ENCODE measurements around the gene MTCH2. TPM values are rescaled to one million over a fixed set of nuclear protein-coding genes. Genes with fewer than 3 reads are reported as not detected.

MTCH2 gene
- total and polyA plus RNA-seq, 3 donors from 2014 or later: 71.1 to 396 (median 98.8) TPM

- H3K4me1 ChIP-seq: peaks cover 4% of the 10 kb centered on the region
- H3K27ac ChIP-seq: no peak overlapping the region
- H3K27me3 ChIP-seq: no peaks in the 10 kb centered on the region
- H3K9me3 ChIP-seq: no peaks in the 10 kb centered on the region
- H3K36me3 ChIP-seq (ENCODE audit: low read depth, missing control alignments): no peaks in the 10 kb centered on the region
- TF ChIP-seq POLR2A (IDR thresholded peaks at IDR 0.05) (no peak), CTCF (IDR thresholded peaks at IDR 0.05) (no peak)
- WGBS, 2 donors: 51 to 65% methylated on average over 7 to 14 of the region's 14 CpGs
- intact Hi-C loops (cut with DNase I; ENCODE audit: low total_unique reads): no loop called here
- H3K4me3 ChIP-seq: no peak overlapping the region
- peak; percentile 47 for DNase-seq
Measured at GRCh38 chr11:47587723-47588326, 54.5 kb downstream of the MTCH2 start.

GRCh38 chr11:47587039-47587716 is 55.2 kb downstream of the MTCH2 start:
- H3K27me3 ChIP-seq: no peaks in the 10 kb centered on the region
- no peak overlapping the region for H3K27ac ChIP-seq
- no peak overlapping the region for H3K4me3 ChIP-seq
- intact Hi-C loops (cut with DNase I; ENCODE audit: low total_unique reads): no loop called here
- peaks cover 4% of the 10 kb centered on the region for H3K4me1 ChIP-seq
- H3K36me3 ChIP-seq (ENCODE audit: low read depth, missing control alignments): no peaks in the 10 kb centered on the region
- DNase-seq: no peak
- no peaks in the 10 kb centered on the region for H3K9me3 ChIP-seq
- TF ChIP-seq CTCF (IDR thresholded peaks at IDR 0.05) (no peak), POLR2A (IDR thresholded peaks at IDR 0.05) (no peak)
- WGBS, 2 donors: 62 to 69% methylated on average over 6 of the region's 6 CpGs

- H3K36me3 ChIP-seq (ENCODE audit: low read depth, missing control alignments): no peaks in the 10 kb centered on the region
- peak within 1 kb of the TSS in 1 of 2 donors; percentile 20 for H3K27ac ChIP-seq
- 64 to 75% methylated on average over 5 to 12 of the region's 12 CpGs for WGBS, 2 donors
- H3K27me3 ChIP-seq: no peaks in the 10 kb centered on the region
- H3K4me1 ChIP-seq: peaks cover 4% of the 10 kb centered on the region
- no peak for TF ChIP-seq POLR2A (IDR thresholded peaks at IDR 0.05)
- no peak for TF ChIP-seq CTCF (IDR thresholded peaks at IDR 0.05)
- DNase-seq: no peak
- no peaks in the 10 kb centered on the region for H3K9me3 ChIP-seq
- intact Hi-C loops (cut with DNase I; ENCODE audit: low total_unique reads): no loop called here
- no peak within 1 kb of the TSS for H3K4me3 ChIP-seq
Measured at GRCh38 chr11:47586098-47586855, 56.1 kb downstream of the MTCH2 start, which contains the start of gene FAM180B. Gene FAM180B, plus strand, starts transcription at chr11:47586678. Its CDS starts 91 bp downstream, at chr11:47586769.

GRCh38 chr11:47583844-47584243 is 58.5 kb downstream of the MTCH2 start:
- H3K9me3 ChIP-seq: no peaks in the 10 kb centered on the region
- H3K36me3 ChIP-seq (ENCODE audit: low read depth, missing control alignments): no peaks in the 10 kb centered on the region
- no peak overlapping the region for H3K27ac ChIP-seq
- peaks cover 13% of the 10 kb centered on the region for H3K4me1 ChIP-seq
- no peak overlapping the region for H3K4me3 ChIP-seq
- H3K27me3 ChIP-seq: no peaks in the 10 kb centered on the region
- DNase-seq: no peak
- intact Hi-C loops (cut with DNase I; ENCODE audit: low total_unique reads): no loop called here
- WGBS, 2 donors: 67 to 76% methylated on average over 5 of the region's 5 CpGs
- no peak for TF ChIP-seq CTCF (IDR thresholded peaks at IDR 0.05)
- TF ChIP-seq POLR2A (IDR thresholded peaks at IDR 0.05): no peak

All from testis (tissue), 3 donors.